Measurements from ENCODE around the gene LLGL2. TPM values are rescaled to one million over a fixed set of nuclear protein-coding genes. Genes with fewer than 3 reads are reported as not detected.
"Not testable (repeated sequence)": the region's sequence is repeated elsewhere in the genome, so short reads cannot be mapped to it uniquely, and the experiment has no call there.

Gene LLGL2
- total RNA-seq, 5 donors from 2014 or later (not counting 1 experiment from before 2014, with no cell fraction given) = 31.2 to 75.7 (median 53.4) TPM

GRCh38 chr17:75518201-75518600 lies 7.3 kb upstream of the LLGL2 start:
- CTCF ChIA-PET = no interaction called here
- Histone ChIP-seq H3K4me3 (ENCODE audit: control insufficient read depth in 1 of 2, extremely low read depth in 1 of 2, low read length in 1 of 2) (peak overlapping the region; percentile 15 to 83), H3K4me1 (ENCODE audit: control insufficient read depth in 1 of 2, extremely low read depth in 1 of 2, insufficient read depth in 2 of 2, low read length in 2 of 2) (peaks cover 21 to 47% of the 10 kb centered on the region in 2 experiments), H3K27ac (ENCODE audit: low read length) (peak overlapping the region; percentile 59), H3K36me3 (ENCODE audit: control insufficient read depth in 2 of 2, extremely low read depth in 1 of 2, insufficient read depth in 1 of 2, low read length in 1 of 2) (peaks cover 12 to 41% of the 10 kb centered on the region in 2 donors), H3K9me3 (no peaks in the 10 kb centered on the region), H3K27me3 (replicated peaks in 1 of 2; ENCODE audit: control insufficient read depth in 2 of 2, extremely low read depth in 1 of 2, insufficient read depth in 2 of 2, low read length in 1 of 2) (peaks cover 0 to 21% of the 10 kb centered on the region in 2 experiments)
- no peaks in the 10 kb centered on the region for H3K27me3 Mint-ChIP-seq
- peak in 34 of 35 experiments; percentile 33 to 85 (median 63) for DNase-seq
- peaks cover 18% of the 10 kb centered on the region for H3K36me3 Mint-ChIP-seq
- H3K4me1 Mint-ChIP-seq = peaks cover 21 to 28% (median 24%) of the 10 kb centered on the region in 3 donors
- no peaks in the 10 kb centered on the region for H3K9me3 Mint-ChIP-seq
- WGBS (ENCODE audit: insufficient coverage) = 0% methylated on average over 2 of the region's 3 CpGs
- H3K4me3 Mint-ChIP-seq = peak overlapping the region; percentile 71 to 77 (median 75)
- H3K27ac Mint-ChIP-seq = peak overlapping the region; percentile 96
- ATAC-seq (replicated peaks in 1 of 4) = peak; percentile 35 to 59 (median 49)
- POLR2A ChIA-PET = interaction anchor here (0.6 kb wide), 3 partner anchors 12 to 191 kb away, joined by 3 to 5 read pairs (median 4); no protein-coding TSS in a partner anchor

- Mint-ChIP-seq H3K4me3 (peak overlapping the region in 1 of 3 donors; percentile 71), H3K27me3 (no peaks in the 10 kb centered on the region), H3K36me3 (peaks cover 19% of the 10 kb centered on the region), H3K4me1 (peaks cover 21 to 28% (median 24%) of the 10 kb centered on the region in 3 donors), H3K9me3 (no peaks in the 10 kb centered on the region), H3K27ac (peak overlapping the region in 1 of 2 donors; percentile 96)
- 88% methylated on average over 5 of the region's 9 CpGs for WGBS (ENCODE audit: insufficient coverage)
- no peak for DNase-seq
- ChIA-PET CTCF (interaction anchor here in 1 of 2 donors (0.6 kb wide), 1 partner anchor 254 kb away, joined by 5 read pairs; no protein-coding TSS in a partner anchor), POLR2A (interaction anchor here (0.6 to 0.7 kb wide), 5 partner anchors 11 to 1964 kb away, joined by 3 to 11 read pairs (median 3); partner anchors contain the start of gene NAT9 (in 1 of the 2))
- ATAC-seq (replicated peaks in 1 of 4) = no peak
- Histone ChIP-seq H3K27ac (ENCODE audit: low read length) (peak overlapping the region; percentile 59), H3K9me3 (no peaks in the 10 kb centered on the region), H3K4me1 (ENCODE audit: control insufficient read depth in 1 of 2, extremely low read depth in 1 of 2, insufficient read depth in 2 of 2, low read length in 2 of 2) (peaks cover 21 to 48% of the 10 kb centered on the region in 2 experiments), H3K4me3 (ENCODE audit: control insufficient read depth in 1 of 2, extremely low read depth in 1 of 2, low read length in 1 of 2) (no peak overlapping the region), H3K36me3 (ENCODE audit: control insufficient read depth in 2 of 2, extremely low read depth in 1 of 2, insufficient read depth in 1 of 2, low read length in 1 of 2) (peaks cover 12 to 49% of the 10 kb centered on the region in 2 donors), H3K27me3 (replicated peaks in 1 of 2; ENCODE audit: control insufficient read depth in 2 of 2, extremely low read depth in 1 of 2, insufficient read depth in 2 of 2, low read length in 1 of 2) (peaks cover 0 to 16% of the 10 kb centered on the region in 2 experiments)
These were observed 6.4 kb upstream of the LLGL2 start for GRCh38 chr17:75518983-75519537.

- Histone ChIP-seq H3K36me3 (ENCODE audit: control insufficient read depth in 2 of 2, extremely low read depth in 1 of 2, insufficient read depth in 1 of 2, low read length in 1 of 2) (peaks cover 12 to 49% of the 10 kb centered on the region in 2 donors), H3K4me1 (ENCODE audit: control insufficient read depth in 1 of 2, extremely low read depth in 1 of 2, insufficient read depth in 2 of 2, low read length in 2 of 2) (peaks cover 25 to 51% of the 10 kb centered on the region in 2 experiments)
- ATAC-seq (replicated peaks in 1 of 4); H3K27ac ChIP-seq (ENCODE audit: low read length); H3K27ac Mint-ChIP-seq; H3K9me3 Mint-ChIP-seq; POLR2A ChIA-PET; H3K27me3 Mint-ChIP-seq; H3K4me3 ChIP-seq (ENCODE audit: control insufficient read depth in 1 of 2, extremely low read depth in 1 of 2, low read length in 1 of 2); H3K27me3 ChIP-seq (replicated peaks in 1 of 2; ENCODE audit: control insufficient read depth in 2 of 2, extremely low read depth in 1 of 2, insufficient read depth in 2 of 2, low read length in 1 of 2); H3K4me3 Mint-ChIP-seq; H3K9me3 ChIP-seq; DNase-seq: not testable (repeated sequence)
- CTCF ChIA-PET = interaction anchor here (0.6 to 0.7 kb wide), 3 partner anchors 33 to 863 kb away, joined by 4 to 5 read pairs (median 5); no protein-coding TSS in a partner anchor
- H3K36me3 Mint-ChIP-seq = peaks cover 19% of the 10 kb centered on the region
- H3K4me1 Mint-ChIP-seq = peaks cover 21 to 31% (median 24%) of the 10 kb centered on the region in 3 donors
- 93% methylated on average over 5 of the region's 8 CpGs for WGBS (ENCODE audit: insufficient coverage)
These were observed 5.1 kb upstream of the LLGL2 start for GRCh38 chr17:75520413-75520812.

GRCh38 chr17:75521290-75521689 lies 4.2 kb upstream of the LLGL2 start:
- Histone ChIP-seq H3K36me3 (ENCODE audit: control insufficient read depth in 2 of 2, extremely low read depth in 1 of 2, insufficient read depth in 1 of 2, low read length in 1 of 2) (peaks cover 12 to 49% of the 10 kb centered on the region in 2 donors), H3K27me3 (replicated peaks in 1 of 2; ENCODE audit: control insufficient read depth in 2 of 2, extremely low read depth in 1 of 2, insufficient read depth in 2 of 2, low read length in 1 of 2) (peaks cover 0 to 2% of the 10 kb centered on the region in 2 experiments), H3K4me1 (ENCODE audit: control insufficient read depth in 1 of 2, extremely low read depth in 1 of 2, insufficient read depth in 2 of 2, low read length in 2 of 2) (peaks cover 27 to 49% of the 10 kb centered on the region in 2 experiments), H3K9me3 (no peaks in the 10 kb centered on the region), H3K27ac (ENCODE audit: low read length) (no peak overlapping the region), H3K4me3 (ENCODE audit: control insufficient read depth in 1 of 2, extremely low read depth in 1 of 2, low read length in 1 of 2) (no peak overlapping the region)
- Mint-ChIP-seq H3K9me3 (no peaks in the 10 kb centered on the region), H3K36me3 (peaks cover 19% of the 10 kb centered on the region), H3K4me3 (no peak overlapping the region), H3K4me1 (peaks cover 23 to 32% (median 25%) of the 10 kb centered on the region in 3 donors), H3K27me3 (no peaks in the 10 kb centered on the region), H3K27ac (no peak overlapping the region)
- ATAC-seq (replicated peaks in 1 of 4) = no peak
- CTCF ChIA-PET = no interaction called here
- DNase-seq = no peak
- 100% methylated on average over 6 of the region's 8 CpGs for WGBS (ENCODE audit: insufficient coverage)
- POLR2A ChIA-PET = interaction anchor here in 1 of 2 donors (0.6 kb wide), 1 partner anchor 43 kb away, joined by 3 read pairs; no protein-coding TSS in a partner anchor

- Mint-ChIP-seq H3K27me3 (no peaks in the 10 kb centered on the region), H3K36me3 (peaks cover 19% of the 10 kb centered on the region), H3K4me1 (peaks cover 29 to 39% (median 32%) of the 10 kb centered on the region in 3 donors), H3K9me3 (no peaks in the 10 kb centered on the region), H3K4me3 (no peak overlapping the region), H3K27ac (no peak overlapping the region)
- Histone ChIP-seq H3K36me3 (ENCODE audit: control insufficient read depth in 2 of 2, extremely low read depth in 1 of 2, insufficient read depth in 1 of 2, low read length in 1 of 2) (peaks cover 12 to 49% of the 10 kb centered on the region in 2 donors), H3K4me3 (ENCODE audit: control insufficient read depth in 1 of 2, extremely low read depth in 1 of 2, low read length in 1 of 2) (no peak overlapping the region), H3K4me1 (ENCODE audit: control insufficient read depth in 1 of 2, extremely low read depth in 1 of 2, insufficient read depth in 2 of 2, low read length in 2 of 2) (peaks cover 26 to 54% of the 10 kb centered on the region in 2 experiments), H3K9me3 (no peaks in the 10 kb centered on the region), H3K27ac (ENCODE audit: low read length) (no peak overlapping the region), H3K27me3 (replicated peaks in 1 of 2; ENCODE audit: control insufficient read depth in 2 of 2, extremely low read depth in 1 of 2, insufficient read depth in 2 of 2, low read length in 1 of 2) (peaks cover 0 to 5% of the 10 kb centered on the region in 2 experiments)
- ChIA-PET CTCF (interaction anchor here in 1 of 2 donors (0.5 kb wide), 1 partner anchor 225 kb away, joined by 3 read pairs; no protein-coding TSS in a partner anchor), POLR2A (no interaction called here)
- no peak for DNase-seq
- no peak for ATAC-seq (replicated peaks in 1 of 4)
- 96% methylated on average over 27 of the region's 33 CpGs for WGBS (ENCODE audit: insufficient coverage)
These were observed 3.4 kb upstream of the LLGL2 start for GRCh38 chr17:75521951-75522727.

- 98% methylated on average over 6 of the region's 7 CpGs for WGBS (ENCODE audit: insufficient coverage)
- ChIA-PET POLR2A (interaction anchor here in 1 of 2 donors (0.5 kb wide), 1 partner anchor 831 kb away, joined by 4 read pairs; no protein-coding TSS in a partner anchor), CTCF (no interaction called here)
- Mint-ChIP-seq H3K27ac (no peak overlapping the region), H3K36me3 (peaks cover 16% of the 10 kb centered on the region), H3K4me3 (no peak overlapping the region), H3K9me3 (no peaks in the 10 kb centered on the region), H3K4me1 (peaks cover 14 to 25% (median 19%) of the 10 kb centered on the region in 3 donors), H3K27me3 (no peaks in the 10 kb centered on the region)
- peaks cover 12 to 48% of the 10 kb centered on the region in 2 donors for H3K36me3 ChIP-seq (ENCODE audit: control insufficient read depth in 2 of 2, extremely low read depth in 1 of 2, insufficient read depth in 1 of 2, low read length in 1 of 2)
- no peaks in the 10 kb centered on the region for H3K9me3 ChIP-seq
- no peak overlapping the region for H3K27ac ChIP-seq (ENCODE audit: low read length)
- peaks cover 11 to 45% of the 10 kb centered on the region in 2 experiments for H3K4me1 ChIP-seq (ENCODE audit: control insufficient read depth in 1 of 2, extremely low read depth in 1 of 2, insufficient read depth in 2 of 2, low read length in 2 of 2)
- ATAC-seq (replicated peaks in 1 of 4) (no peak), DNase-seq (no peak)
- peaks cover 0 to 5% of the 10 kb centered on the region in 2 experiments for H3K27me3 ChIP-seq (replicated peaks in 1 of 2; ENCODE audit: control insufficient read depth in 2 of 2, extremely low read depth in 1 of 2, insufficient read depth in 2 of 2, low read length in 1 of 2)
- H3K4me3 ChIP-seq (ENCODE audit: control insufficient read depth in 1 of 2, extremely low read depth in 1 of 2, low read length in 1 of 2) = no peak overlapping the region
These were observed 1.9 kb upstream of the LLGL2 start for GRCh38 chr17:75523647-75524046.

All from T-cell (primary cell).